ENCODE results near the gene APOBEC3H.

DNA sequence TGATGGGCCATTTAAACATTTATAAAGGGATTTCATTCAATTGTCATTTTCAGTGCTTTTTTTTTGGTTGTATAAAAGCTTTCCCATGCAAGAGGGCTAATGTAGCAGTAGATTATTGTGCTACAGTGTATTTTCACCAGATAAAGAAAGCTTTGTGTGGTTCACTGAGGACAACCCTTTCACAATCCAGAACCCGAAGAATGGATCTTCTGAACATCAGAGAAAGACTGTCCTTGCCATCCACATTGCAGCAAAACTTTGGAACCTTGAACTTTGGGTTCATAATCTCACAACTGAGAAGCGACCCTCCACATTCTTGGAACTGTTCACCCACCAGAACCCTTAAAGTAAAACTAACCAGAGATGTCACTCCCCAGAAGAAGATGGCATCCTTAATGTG is 9.3 kb downstream of the APOBEC3H start:
- TF ChIP-seq, protein P1, sequence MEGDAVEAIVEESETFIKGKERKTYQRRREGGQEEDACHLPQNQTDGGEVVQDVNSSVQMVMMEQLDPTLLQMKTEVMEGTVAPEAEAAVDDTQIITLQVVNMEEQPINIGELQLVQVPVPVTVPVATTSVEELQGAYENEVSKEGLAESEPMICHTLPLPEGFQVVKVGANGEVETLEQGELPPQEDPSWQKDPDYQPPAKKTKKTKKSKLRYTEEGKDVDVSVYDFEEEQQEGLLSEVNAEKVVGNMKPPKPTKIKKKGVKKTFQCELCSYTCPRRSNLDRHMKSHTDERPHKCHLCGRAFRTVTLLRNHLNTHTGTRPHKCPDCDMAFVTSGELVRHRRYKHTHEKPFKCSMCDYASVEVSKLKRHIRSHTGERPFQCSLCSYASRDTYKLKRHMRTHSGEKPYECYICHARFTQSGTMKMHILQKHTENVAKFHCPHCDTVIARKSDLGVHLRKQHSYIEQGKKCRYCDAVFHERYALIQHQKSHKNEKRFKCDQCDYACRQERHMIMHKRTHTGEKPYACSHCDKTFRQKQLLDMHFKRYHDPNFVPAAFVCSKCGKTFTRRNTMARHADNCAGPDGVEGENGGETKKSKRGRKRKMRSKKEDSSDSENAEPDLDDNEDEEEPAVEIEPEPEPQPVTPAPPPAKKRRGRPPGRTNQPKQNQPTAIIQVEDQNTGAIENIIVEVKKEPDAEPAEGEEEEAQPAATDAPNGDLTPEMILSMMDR (IDR thresholded peaks at IDR 0.05): no peak
- TF ChIP-seq POLR2A (IDR thresholded peaks at IDR 0.05): no peak

All from thyroid gland (tissue), 4 donors.